Esophagus muscularis mucosa (tissue), 3 donors: ENCODE results near the gene CTBS.

Source experiments
- CTCF ChIP-seq, 3 experiments: fragments of 200-600 bp in 2 of 3; fragments of 450-650 bp in 1 of 3; sonication (generic) in 2 of 3; IDR thresholded peaks; one replicate each; pipeline ENCODE4 v1.5.1; 2017 to 2019; ENCODE audit warnings: antibody characterized with exemption in 3 of 3, mild to moderate bottlenecking in 2 of 3, moderate library complexity in 1 of 3
- POLR2A ChIP-seq: fragments of 450-650 bp; IDR thresholded peaks from one replicate; pipeline ENCODE4 v1.6.1; 2017; ENCODE audit warnings: antibody characterized with exemption, moderate library complexity, mild to moderate bottlenecking, low read depth
- POLR2AphosphoS5 ChIP-seq, 2 donors: sonication (generic); formaldehyde crosslinking; IDR thresholded peaks; one replicate each; pipeline ENCODE4 v1.6.1; 2017; ENCODE audit warnings: antibody characterized with exemption in 2 of 2

DNA sequence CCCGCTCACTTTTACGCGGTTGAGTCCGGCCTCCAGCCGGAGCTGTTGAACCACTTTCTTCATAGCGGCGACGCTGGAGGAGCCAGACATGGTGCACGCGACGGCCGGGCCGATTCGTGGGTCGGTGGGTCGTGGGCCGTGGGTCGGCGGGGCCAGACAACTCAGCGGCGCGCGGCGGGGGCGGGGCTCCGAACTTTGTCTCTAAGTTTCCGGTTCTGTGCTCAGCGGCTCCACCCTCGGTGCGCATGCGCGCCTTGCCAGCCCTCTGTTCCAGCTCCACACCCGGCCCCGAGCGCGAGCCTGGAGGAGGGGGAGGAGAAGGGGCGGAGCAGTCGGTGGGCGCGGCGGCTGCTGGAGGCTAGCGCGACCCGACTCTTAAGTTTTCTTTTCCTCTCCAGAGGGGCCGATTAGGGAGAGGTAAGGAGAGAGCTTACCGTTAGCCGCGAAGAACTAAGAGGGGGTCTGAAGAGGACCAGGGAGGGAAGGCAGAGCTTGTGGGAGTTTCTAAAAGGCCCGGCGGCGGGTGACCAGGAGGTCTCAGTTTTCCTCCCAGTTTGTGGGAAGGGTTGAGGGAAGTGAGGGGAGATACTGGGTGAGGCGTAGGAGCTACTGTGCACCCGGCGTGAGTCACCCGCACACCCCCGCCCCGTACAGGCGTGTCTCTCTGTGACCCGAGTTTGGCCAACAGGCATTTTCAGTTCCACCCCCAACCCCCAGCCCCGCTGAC, 68.1 kb downstream of the CTBS start, which contains the start of the genes GNG5 and SPATA1:
- no peak for TF ChIP-seq CTCF (IDR thresholded peaks at IDR 0.05)
- TF ChIP-seq POLR2A, result peak; percentile 63
- peak; percentile 89 to 93 for TF ChIP-seq POLR2AphosphoS5 (IDR thresholded peaks at IDR 0.05)
